ENCODE measurements around the gene SPHK1. TPM values are rescaled to one million over a fixed set of nuclear protein-coding genes. Genes with fewer than 3 reads are reported as not detected.

Gene SPHK1
- total and polyA plus RNA-seq, 12 donors: 1.7 to 20.8 (median 3.4) TPM

- Histone ChIP-seq H3K9me3 (no peaks in the 10 kb centered on the region), H3K27ac (peak overlapping the region in 8 of 10 donors; percentile 3 to 73 (median 57)), H3K4me1 (peaks cover 0 to 32% (median 20%) of the 10 kb centered on the region in 9 donors), H3K36me3 (no peaks in the 10 kb centered on the region), H3K27me3 (no peaks in the 10 kb centered on the region), H3K4me3 (no peak overlapping the region)
- 58 to 62% methylated on average over 7 of the region's 7 CpGs for WGBS, 2 donors
- intact Hi-C loops (cut with DNase I): no loop called here
- peak in 1 of 2 donors; percentile 26 for DNase-seq
- ATAC-seq: peak in 4 of 8 donors; percentile 9 to 35 (median 22)
- no peak for TF ChIP-seq CTCF (IDR thresholded peaks at IDR 0.05)
These were observed 14.6 kb upstream of the SPHK1 start for GRCh38 chr17:76369804-76370203.

- DNase-seq (peak; percentile 85 to 87), ATAC-seq (peak; percentile 91 to 98 (median 96))
- peak overlapping the region in 8 of 10 donors; percentile 30 to 73 (median 60) for H3K27ac ChIP-seq
- peaks cover 0 to 36% (median 21%) of the 10 kb centered on the region in 9 donors for H3K4me1 ChIP-seq
- 17% methylated on average over 11 of the region's 11 CpGs for WGBS, 2 donors
- peak; percentile 31 to 84 (median 64) for TF ChIP-seq CTCF (IDR thresholded peaks at IDR 0.05)
- no peak overlapping the region for H3K4me3 ChIP-seq
- H3K36me3 ChIP-seq: no peaks in the 10 kb centered on the region
- no peaks in the 10 kb centered on the region for H3K9me3 ChIP-seq
- intact Hi-C loops (cut with DNase I): no loop called here
- H3K27me3 ChIP-seq: no peaks in the 10 kb centered on the region
These were observed 14.0 kb upstream of the SPHK1 start for GRCh38 chr17:76370261-76370993.

GRCh38 chr17:76371656-76372628 is 12.5 kb upstream of the SPHK1 start:
- intact Hi-C loops (cut with DNase I): no loop called here
- no peak for TF ChIP-seq CTCF (IDR thresholded peaks at IDR 0.05)
- H3K27ac ChIP-seq: peak overlapping the region in 2 of 10 donors; percentile 4 to 73
- H3K4me3 ChIP-seq: no peak overlapping the region
- H3K36me3 ChIP-seq: no peaks in the 10 kb centered on the region
- no peaks in the 10 kb centered on the region for H3K27me3 ChIP-seq
- DNase-seq (peak in 1 of 2 donors; percentile 1), ATAC-seq (no peak)
- WGBS, 2 donors: 95 to 96% methylated on average over 16 of the region's 16 CpGs
- no peaks in the 10 kb centered on the region for H3K9me3 ChIP-seq
- H3K4me1 ChIP-seq: peaks cover 2 to 47% (median 33%) of the 10 kb centered on the region in 9 donors
